Measurements from ENCODE around the gene IGFBP6.

DNA sequence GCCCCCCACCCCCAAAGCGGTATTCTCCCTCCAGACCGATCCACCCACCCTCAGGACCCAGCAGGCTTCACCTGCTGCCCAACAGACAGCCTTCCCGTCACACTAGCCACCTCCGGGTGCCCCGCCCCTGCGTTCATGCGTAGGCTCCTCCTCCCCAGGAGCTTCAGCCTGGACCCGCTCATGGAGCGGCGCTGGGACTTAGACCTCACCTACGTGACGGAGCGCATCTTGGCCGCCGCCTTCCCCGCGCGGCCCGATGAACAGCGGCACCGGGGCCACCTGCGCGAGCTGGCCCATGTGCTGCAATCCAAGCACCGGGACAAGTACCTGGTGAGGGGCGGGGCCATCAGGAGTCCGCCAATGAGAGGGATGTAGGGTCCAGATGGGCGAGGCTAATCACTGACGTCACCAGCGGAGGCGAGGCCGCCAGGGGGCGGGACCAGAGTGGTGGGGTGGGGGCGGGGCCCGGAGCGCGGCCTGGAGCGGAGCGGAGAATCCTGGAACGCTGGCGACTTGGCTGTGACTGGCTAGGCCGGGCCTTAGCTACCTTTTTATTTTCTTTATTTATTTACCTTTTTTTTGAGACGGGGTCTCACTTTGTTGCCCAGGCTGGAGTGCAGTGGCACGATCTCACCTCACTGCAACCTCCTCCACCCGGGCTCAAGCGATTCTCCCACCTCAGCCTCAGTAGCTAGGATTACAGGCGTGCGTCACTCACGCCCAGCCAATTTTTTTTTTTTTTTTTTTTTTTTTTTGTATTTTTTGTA lies 43.2 kb upstream of the IGFBP6 start:
- TF ChIP-seq, protein P1, sequence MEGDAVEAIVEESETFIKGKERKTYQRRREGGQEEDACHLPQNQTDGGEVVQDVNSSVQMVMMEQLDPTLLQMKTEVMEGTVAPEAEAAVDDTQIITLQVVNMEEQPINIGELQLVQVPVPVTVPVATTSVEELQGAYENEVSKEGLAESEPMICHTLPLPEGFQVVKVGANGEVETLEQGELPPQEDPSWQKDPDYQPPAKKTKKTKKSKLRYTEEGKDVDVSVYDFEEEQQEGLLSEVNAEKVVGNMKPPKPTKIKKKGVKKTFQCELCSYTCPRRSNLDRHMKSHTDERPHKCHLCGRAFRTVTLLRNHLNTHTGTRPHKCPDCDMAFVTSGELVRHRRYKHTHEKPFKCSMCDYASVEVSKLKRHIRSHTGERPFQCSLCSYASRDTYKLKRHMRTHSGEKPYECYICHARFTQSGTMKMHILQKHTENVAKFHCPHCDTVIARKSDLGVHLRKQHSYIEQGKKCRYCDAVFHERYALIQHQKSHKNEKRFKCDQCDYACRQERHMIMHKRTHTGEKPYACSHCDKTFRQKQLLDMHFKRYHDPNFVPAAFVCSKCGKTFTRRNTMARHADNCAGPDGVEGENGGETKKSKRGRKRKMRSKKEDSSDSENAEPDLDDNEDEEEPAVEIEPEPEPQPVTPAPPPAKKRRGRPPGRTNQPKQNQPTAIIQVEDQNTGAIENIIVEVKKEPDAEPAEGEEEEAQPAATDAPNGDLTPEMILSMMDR (IDR thresholded peaks at IDR 0.05), result peak in 2 of 4 experiments; percentile 9 to 55
- peak; percentile 96 for TF ChIP-seq POLR2AphosphoS5 (IDR thresholded peaks at IDR 0.05)

Data from prostate gland (tissue), 2 donors.